Coronary artery (tissue), 2 donors: ENCODE measurements around the gene FANCC.

Source experiments
- DNase-seq: peaks from one replicate; pipeline ENCODE4 v3.0.0-alpha.2; 2017; ENCODE audit warnings: low spot score
- H3K27ac ChIP-seq, 2 donors: fragments of 200-600 bp; sonication (generic); one replicate each; pipeline ENCODE4 v1.5.1; 2016 to 2019
- H3K4me3 ChIP-seq: fragments of 200-600 bp; sonication (generic); 2 replicates; pipeline ENCODE4 v1.5.1; 2016; ENCODE audit warnings: mild to moderate bottlenecking, moderate library complexity
- TF ChIP-seq, protein P1 (sequence below): fragments of 200-600 bp; sonication (generic); IDR thresholded peaks from one replicate; pipeline ENCODE4 v1.5.1; 2019; ENCODE audit warnings: antibody characterized with exemption

Gene FANCC

DNA sequence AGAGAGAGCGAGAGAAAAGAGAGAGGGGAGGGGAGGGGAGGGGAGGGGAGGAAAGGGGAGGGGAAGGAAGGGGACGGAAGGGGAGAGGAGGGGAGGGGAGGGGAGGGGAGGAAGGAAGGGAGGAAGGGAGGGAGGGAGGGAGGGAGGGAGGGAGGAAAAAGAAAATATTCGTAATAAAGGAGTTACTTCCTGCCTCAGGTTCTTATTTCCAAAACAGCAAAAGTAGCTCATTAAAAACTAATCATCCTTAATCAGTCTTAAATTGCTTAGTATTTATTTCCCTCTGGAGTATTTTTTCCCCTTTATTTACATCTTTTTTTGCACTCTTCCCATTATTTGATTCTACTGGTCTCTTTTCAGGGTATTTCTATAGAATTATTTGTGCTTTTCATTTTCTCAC lies 162.3 kb downstream of the FANCC start:
- no peak for DNase-seq
- Histone ChIP-seq H3K27ac (no peak overlapping the region), H3K4me3 (no peak overlapping the region)
- TF ChIP-seq, protein P1, sequence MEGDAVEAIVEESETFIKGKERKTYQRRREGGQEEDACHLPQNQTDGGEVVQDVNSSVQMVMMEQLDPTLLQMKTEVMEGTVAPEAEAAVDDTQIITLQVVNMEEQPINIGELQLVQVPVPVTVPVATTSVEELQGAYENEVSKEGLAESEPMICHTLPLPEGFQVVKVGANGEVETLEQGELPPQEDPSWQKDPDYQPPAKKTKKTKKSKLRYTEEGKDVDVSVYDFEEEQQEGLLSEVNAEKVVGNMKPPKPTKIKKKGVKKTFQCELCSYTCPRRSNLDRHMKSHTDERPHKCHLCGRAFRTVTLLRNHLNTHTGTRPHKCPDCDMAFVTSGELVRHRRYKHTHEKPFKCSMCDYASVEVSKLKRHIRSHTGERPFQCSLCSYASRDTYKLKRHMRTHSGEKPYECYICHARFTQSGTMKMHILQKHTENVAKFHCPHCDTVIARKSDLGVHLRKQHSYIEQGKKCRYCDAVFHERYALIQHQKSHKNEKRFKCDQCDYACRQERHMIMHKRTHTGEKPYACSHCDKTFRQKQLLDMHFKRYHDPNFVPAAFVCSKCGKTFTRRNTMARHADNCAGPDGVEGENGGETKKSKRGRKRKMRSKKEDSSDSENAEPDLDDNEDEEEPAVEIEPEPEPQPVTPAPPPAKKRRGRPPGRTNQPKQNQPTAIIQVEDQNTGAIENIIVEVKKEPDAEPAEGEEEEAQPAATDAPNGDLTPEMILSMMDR: no peak

DNA sequence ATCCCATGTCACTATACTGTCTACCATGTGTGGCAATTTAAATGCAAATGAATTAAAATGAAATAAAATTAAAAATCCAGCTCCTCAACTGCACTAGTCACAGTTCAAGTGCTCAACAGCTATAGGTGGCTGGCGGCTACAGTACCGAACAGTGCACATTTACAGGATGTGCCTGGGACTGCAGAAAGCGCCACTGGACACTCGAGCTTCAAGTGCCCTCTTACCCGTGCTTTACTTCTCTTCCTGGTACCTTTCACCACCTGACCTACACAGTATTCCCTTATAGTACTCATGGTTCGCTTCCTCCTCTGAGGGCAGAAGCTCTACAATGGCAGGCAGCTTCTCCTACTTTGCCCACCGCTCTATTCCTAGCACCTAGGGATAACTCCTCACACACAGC lies 166.6 kb downstream of the FANCC start:
- H3K4me3 ChIP-seq: no peak overlapping the region
- DNase-seq: no peak
- H3K27ac ChIP-seq: no peak overlapping the region
- TF ChIP-seq, protein P1: no peak

DNA sequence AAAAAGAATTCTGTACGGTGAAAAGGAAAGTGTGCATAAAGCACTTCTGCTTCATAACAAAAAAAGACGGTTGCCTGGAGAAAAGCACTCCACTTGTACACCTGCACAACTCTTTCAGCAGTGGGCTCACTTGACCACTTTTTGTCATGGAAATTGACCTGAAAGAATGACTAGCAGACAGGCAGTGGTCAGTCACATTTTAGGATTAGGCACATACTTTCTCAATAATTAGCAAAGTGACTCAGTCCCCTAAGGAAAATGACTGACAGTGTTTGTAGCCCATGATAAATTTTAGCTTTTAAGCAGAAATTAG lies 169.3 kb downstream of the FANCC start:
- no peak for DNase-seq
- Histone ChIP-seq H3K27ac (no peak overlapping the region), H3K4me3 (no peak overlapping the region)
- TF ChIP-seq, protein P1: no peak

DNA sequence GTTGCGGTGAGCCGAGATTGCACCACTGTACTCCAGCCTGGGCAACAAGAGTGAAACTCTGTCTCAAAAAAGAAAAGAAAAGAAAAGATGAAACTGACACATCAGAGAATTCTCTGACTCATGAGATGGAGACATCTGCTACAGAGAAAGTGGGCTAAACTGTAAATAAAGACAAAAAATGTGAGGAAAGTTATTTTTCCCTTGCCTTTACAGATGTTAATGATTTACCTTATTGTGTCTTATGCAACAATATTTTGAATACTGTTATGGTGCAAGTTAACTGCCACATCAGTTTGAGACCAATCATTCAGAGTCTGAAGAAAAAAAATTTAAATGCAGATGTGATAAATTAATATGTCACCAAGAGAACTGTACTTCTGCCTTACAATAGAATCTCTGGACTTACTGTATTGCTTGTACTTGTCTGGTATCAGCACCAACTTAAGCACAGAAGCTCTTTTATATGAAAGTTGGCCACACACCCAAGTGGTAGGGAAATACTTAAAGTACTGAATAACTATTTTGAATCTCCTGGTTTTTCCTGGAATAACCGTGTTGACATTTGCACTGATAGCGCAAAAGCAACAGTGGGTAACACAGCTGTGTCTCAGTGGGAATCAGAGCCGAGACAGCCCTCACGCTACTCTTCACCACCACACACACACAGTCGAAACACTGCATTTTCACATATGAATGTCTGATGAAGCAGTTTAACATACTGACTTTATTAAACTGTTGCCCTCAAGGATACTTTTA lies 169.9 kb downstream of the FANCC start:
- no peak for DNase-seq
- H3K27ac ChIP-seq: no peak overlapping the region
- TF ChIP-seq, protein P1: no peak

DNA sequence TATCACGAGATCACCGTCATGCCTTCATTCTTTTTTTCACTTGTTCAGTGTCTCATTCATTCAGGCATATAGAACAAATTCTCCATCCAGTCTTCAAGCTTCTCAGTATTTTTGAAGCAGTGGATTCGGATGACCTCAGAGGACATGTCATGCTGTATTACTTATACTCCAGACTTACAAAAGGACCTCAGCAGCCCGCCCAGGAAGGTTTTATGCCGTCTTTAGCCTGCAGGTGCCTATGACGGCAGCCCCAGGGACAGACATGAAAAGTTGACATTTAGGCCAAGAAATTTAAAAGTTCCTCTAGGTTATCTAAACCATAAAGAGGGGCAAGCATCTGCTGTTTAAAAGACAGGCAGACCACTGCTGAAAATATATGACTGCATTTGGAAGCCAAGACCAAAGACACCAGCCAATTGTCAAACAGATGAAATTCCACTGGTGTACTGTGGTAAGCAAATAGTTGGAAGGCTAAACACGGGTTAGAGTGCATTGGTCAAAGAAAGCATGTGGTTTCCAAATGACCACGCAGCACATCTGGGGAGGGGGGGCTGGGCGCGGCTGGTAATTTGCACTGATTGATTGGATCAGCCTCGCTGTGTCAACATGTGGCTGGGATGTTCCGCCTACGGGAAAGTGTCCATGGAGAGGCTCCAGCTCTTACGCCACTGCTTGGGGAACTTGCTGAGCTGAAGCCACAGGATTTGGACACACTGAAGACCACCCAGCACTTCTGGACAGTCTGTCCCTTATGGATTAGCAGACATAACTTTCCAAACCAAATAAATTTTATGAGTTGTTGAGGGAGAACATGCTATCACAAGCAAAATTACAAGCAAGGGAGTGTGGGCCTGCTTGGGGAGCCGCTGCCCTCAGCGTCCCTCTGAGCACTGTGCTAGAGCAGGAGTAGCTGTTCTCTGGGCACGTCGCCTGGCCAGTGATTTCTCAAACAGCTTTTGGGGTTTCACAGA lies 173.6 kb downstream of the FANCC start:
- no peak overlapping the region for H3K4me3 ChIP-seq
- peak overlapping the region in 1 of 2 donors; percentile 65 for H3K27ac ChIP-seq
- peak; percentile 88 for DNase-seq
- TF ChIP-seq, protein P1: no peak

More for the DNA sequence above, 169.9 kb downstream of the FANCC start:
- H3K4me3 ChIP-seq: no peak overlapping the region

DNA sequence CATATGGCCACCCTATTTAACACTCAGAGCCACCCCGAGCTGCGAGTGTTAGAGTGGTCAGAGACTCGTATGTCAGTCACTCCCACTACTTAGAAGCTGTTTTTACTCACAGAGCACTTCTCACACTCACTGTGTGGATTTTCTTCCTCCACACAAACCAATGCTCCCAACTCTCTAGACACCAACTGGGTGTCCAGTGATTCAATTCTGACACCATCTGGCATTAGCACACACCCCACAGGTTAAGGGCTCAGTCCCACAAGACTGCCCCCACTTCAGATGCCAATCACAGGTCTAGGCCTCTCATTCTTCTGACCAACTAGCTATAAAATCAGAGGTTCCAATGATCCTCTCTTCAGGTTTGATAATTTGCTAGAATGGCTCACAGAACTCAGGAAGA lies 174.8 kb downstream of the FANCC start:
- peak overlapping the region in 1 of 2 donors; percentile 40 for H3K27ac ChIP-seq
- TF ChIP-seq, protein P1: no peak
- no peak for DNase-seq
- H3K4me3 ChIP-seq: no peak overlapping the region
